ENCODE measurements around the gene RACGAP1. TPM values are rescaled to one million over a fixed set of nuclear protein-coding genes. Genes with fewer than 3 reads are reported as not detected.

Gene RACGAP1
- total RNA-seq, 1 experiment from 2014 or later: 112 TPM

DNA sequence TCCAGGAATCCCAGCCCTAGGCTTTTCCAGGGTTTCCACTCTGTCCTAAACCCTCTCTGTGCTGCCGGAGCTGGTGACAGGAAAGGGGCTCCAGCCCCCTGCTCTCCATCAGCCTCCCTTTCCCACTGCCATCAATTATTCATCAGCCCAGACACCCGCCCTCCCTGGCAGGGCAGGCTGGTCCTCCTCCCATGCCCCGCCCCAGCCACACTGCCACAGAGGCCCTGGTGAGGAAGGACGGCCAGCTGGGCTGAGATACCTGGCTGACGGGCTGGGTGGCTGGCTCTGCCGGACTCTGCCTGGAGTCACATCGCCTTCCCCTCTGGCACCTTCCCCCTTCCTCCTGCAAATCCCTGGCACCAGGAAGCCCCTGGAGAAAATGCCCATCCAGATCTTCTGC lies 47.9 kb upstream of the RACGAP1 start:
- intact Hi-C loops (cut with micrococcal nuclease; ENCODE audit: unreplicated experiment): no loop called here
- ChIA-PET CTCF (interaction anchor here (0.6 to 1.0 kb wide), 2 partner anchors 39 to 43 kb away, joined by 4 to 5 read pairs; partner anchors contain the start of gene COX14), POLR2A (ENCODE audit: unreplicated experiment) (interaction anchor here (0.7 kb wide), 1 partner anchor 12 kb away, joined by 5 read pairs; no protein-coding TSS in a partner anchor)
- Histone ChIP-seq H3K27ac (no peak overlapping the region), H3K4me1 (replicated peaks; ENCODE audit: insufficient read depth) (no peaks in the 10 kb centered on the region), H4K20me1 (ENCODE audit: insufficient read depth) (no peaks in the 10 kb centered on the region), H3K4me3 (no peak overlapping the region), H3K36me3 (ENCODE audit: low read depth) (no peaks in the 10 kb centered on the region), H2AFZ (no peak overlapping the region), H3K79me2 (ENCODE audit: low read depth) (no peaks in the 10 kb centered on the region), H3K4me2 (no peak overlapping the region), H3K27me3 (ENCODE audit: insufficient read depth, low read depth) (no peaks in the 10 kb centered on the region), H3K9me3 (ENCODE audit: insufficient read depth, low read depth) (no peaks in the 10 kb centered on the region), H3F3A (ENCODE audit: insufficient read depth, low read depth) (no peaks in the 10 kb centered on the region), H3K9me2 (ENCODE audit: insufficient read depth) (no peaks in the 10 kb centered on the region)
- no peak for TF ChIP-seq EZH2 (IDR thresholded peaks at IDR 0.05; ENCODE audit: low read depth)
- TF ChIP-seq, protein P1, sequence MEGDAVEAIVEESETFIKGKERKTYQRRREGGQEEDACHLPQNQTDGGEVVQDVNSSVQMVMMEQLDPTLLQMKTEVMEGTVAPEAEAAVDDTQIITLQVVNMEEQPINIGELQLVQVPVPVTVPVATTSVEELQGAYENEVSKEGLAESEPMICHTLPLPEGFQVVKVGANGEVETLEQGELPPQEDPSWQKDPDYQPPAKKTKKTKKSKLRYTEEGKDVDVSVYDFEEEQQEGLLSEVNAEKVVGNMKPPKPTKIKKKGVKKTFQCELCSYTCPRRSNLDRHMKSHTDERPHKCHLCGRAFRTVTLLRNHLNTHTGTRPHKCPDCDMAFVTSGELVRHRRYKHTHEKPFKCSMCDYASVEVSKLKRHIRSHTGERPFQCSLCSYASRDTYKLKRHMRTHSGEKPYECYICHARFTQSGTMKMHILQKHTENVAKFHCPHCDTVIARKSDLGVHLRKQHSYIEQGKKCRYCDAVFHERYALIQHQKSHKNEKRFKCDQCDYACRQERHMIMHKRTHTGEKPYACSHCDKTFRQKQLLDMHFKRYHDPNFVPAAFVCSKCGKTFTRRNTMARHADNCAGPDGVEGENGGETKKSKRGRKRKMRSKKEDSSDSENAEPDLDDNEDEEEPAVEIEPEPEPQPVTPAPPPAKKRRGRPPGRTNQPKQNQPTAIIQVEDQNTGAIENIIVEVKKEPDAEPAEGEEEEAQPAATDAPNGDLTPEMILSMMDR (conservative IDR thresholded peaks at IDR 0.05): no peak
- peak in 1 of 2 experiments; percentile 38 for DNase-seq
- no TSS peak for BruUV-seq (replicated peaks)

DNA sequence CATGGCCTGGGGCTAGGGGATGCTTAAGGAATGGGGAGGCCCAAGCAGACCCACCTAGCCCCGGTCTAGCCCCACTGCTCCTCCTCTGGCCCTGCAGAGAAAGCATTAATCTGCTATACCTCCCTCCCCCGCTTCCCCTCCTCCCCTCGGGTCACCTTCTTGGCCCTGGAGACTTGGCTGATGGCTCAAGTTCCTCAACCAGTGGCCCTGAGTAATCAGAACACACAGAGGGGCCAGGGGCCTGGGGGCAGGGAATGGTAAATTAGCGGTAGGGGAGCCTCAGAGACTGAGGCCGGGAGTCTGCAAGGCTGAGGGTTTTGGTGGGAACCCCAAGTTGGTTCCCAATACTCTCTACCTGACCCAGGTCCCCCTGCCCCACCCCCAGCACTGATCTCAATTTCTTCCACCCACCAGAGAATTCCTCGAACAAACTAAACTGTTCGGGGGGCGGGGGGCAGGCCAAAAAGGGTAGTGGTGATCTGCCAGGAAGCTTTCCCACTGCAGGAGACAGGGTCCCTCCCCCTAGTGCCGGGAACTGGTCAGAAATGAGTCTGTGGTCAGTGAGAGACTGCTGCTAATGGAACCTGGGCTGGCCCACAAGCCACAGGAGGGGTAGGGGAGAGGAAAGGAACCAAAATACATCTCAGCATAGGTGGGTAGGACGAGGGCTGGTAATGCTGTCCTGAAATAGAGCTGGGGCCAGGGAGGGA lies 47.1 kb upstream of the RACGAP1 start:
- no peaks in the 10 kb centered on the region for H3K36me3 ChIP-seq (ENCODE audit: low read depth)
- DNase-seq: no peak
- CTCF ChIA-PET: interaction anchor here (0.6 kb wide), 1 partner anchor 42 kb away, joined by 5 read pairs; no protein-coding TSS in a partner anchor
- TF ChIP-seq, protein P1 (conservative IDR thresholded peaks at IDR 0.05): no peak
- TF ChIP-seq EZH2 (IDR thresholded peaks at IDR 0.05; ENCODE audit: low read depth): no peak
- H3K79me2 ChIP-seq (ENCODE audit: low read depth): no peaks in the 10 kb centered on the region
- H3K27me3 ChIP-seq (ENCODE audit: insufficient read depth, low read depth): no peaks in the 10 kb centered on the region
- H3K27ac ChIP-seq: no peak overlapping the region
- no peaks in the 10 kb centered on the region for H3K9me3 ChIP-seq (ENCODE audit: insufficient read depth, low read depth)
- no peaks in the 10 kb centered on the region for H3K9me2 ChIP-seq (ENCODE audit: insufficient read depth)
- no TSS peak for BruUV-seq (replicated peaks)
- H3K4me3 ChIP-seq: no peak overlapping the region
- H4K20me1 ChIP-seq (ENCODE audit: insufficient read depth): no peaks in the 10 kb centered on the region
- no peaks in the 10 kb centered on the region for H3K4me1 ChIP-seq (replicated peaks; ENCODE audit: insufficient read depth)
- no peak overlapping the region for H3K4me2 ChIP-seq
- POLR2A ChIA-PET (ENCODE audit: unreplicated experiment): interaction anchor here (0.7 kb wide), 1 partner anchor 12 kb away, joined by 5 read pairs; no protein-coding TSS in a partner anchor
- no peak overlapping the region for H2AFZ ChIP-seq
- intact Hi-C loops (cut with micrococcal nuclease; ENCODE audit: unreplicated experiment): no loop called here
- H3F3A ChIP-seq (ENCODE audit: insufficient read depth, low read depth): no peaks in the 10 kb centered on the region

DNA sequence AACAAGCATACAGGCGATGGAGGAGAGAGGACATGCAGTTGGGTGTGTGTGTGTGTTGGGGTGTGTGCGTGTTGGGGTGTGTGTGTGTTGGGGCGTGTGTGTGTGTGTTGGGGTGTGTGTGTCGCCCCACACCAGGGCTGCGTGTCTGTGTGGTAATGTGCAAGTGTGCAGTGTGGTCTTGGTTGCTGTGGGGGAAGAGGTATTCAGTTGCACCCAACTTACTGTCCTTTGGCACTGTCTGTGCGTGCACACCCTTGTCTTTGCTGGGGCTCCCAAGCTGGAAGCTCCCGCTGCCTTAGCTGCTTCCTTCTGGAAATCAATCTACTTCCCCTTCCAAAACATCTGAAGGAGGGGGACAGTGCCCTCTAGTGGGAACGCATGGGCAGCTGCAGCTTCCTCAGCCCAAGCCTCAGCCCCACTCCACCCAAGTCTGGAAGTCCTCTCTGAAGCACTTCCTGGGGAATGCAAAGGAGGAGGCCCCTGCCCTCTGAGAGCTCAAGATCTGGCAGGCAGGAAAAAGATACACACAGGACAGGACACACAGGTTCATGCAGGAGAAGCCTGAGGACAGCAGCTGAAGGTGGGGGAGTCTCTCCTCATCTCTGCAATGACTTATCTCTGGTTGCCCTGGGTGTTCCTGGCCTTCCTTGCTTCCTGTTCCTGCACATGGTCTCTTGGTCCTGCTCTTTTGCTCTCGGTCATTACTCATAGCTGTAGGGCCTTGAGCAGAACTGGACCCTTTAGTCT lies 45.2 kb upstream of the RACGAP1 start:
- ChIA-PET POLR2A (ENCODE audit: unreplicated experiment) (interaction anchor here (0.6 kb wide), 1 partner anchor 111 kb away, joined by 5 read pairs; no protein-coding TSS in a partner anchor), CTCF (interaction anchor here (0.6 to 1.4 kb wide), 13 partner anchors 14 to 1318 kb away, joined by 3 to 10 read pairs (median 4); partner anchors contain the start of gene SMARCD1)
- Histone ChIP-seq H3F3A (ENCODE audit: insufficient read depth, low read depth) (peaks cover 11% of the 10 kb centered on the region; the same call in 1 of the 2 replicates), H3K9me3 (ENCODE audit: insufficient read depth, low read depth) (no peaks in the 10 kb centered on the region), H3K27ac (no peak overlapping the region), H3K9me2 (ENCODE audit: insufficient read depth) (no peaks in the 10 kb centered on the region), H3K79me2 (ENCODE audit: low read depth) (no peaks in the 10 kb centered on the region), H3K27me3 (ENCODE audit: insufficient read depth, low read depth) (no peaks in the 10 kb centered on the region), H3K4me2 (no peak overlapping the region), H3K4me3 (no peak overlapping the region), H4K20me1 (ENCODE audit: insufficient read depth) (no peaks in the 10 kb centered on the region), H2AFZ (no peak overlapping the region), H3K36me3 (ENCODE audit: low read depth) (no peaks in the 10 kb centered on the region), H3K4me1 (replicated peaks; ENCODE audit: insufficient read depth) (peaks cover 6% of the 10 kb centered on the region; the same call in 1 of the 2 replicates)
- TF ChIP-seq, protein P1 (conservative IDR thresholded peaks at IDR 0.05): peak; percentile 89
- no peak for TF ChIP-seq EZH2 (IDR thresholded peaks at IDR 0.05; ENCODE audit: low read depth)
- BruUV-seq (replicated peaks): no TSS peak
- peak; percentile 62 to 78 for DNase-seq
- intact Hi-C loops (cut with micrococcal nuclease; ENCODE audit: unreplicated experiment): loop anchor here (1.0 to 2.0 kb wide), 4 partner anchors 31 to 294 kb away; partner anchors contain the start of gene BCDIN3D

Measured in PC-9 (cell line).